ENCODE measurements around the gene TES. TPM values are rescaled to one million over a fixed set of nuclear protein-coding genes. Genes with fewer than 3 reads are reported as not detected.

Gene TES
- total RNA-seq, 3 donors from 2014 or later: 101 to 224 (median 106) TPM

GRCh38 chr7:116165717-116166116 is 44.6 kb upstream of the TES start:
- peaks cover 8% of the 10 kb centered on the region for H3K4me1 ChIP-seq (ENCODE audit: low read depth)
- DNase-seq (no peak), ATAC-seq (peak; percentile 52)
- no peaks in the 10 kb centered on the region for H3K36me3 ChIP-seq (ENCODE audit: low read depth)
- H3K4me3 ChIP-seq: no peak overlapping the region
- no peaks in the 10 kb centered on the region for H3K9me3 ChIP-seq
- no peak for TF ChIP-seq CTCF (IDR thresholded peaks at IDR 0.05)
- intact Hi-C loops (cut with DNase I, micrococcal nuclease): loop anchor here in 1 of 2 donors (5.0 kb wide), 1 partner anchor 647 kb away; no protein-coding TSS in a partner anchor

- H3K9me3 ChIP-seq: no peaks in the 10 kb centered on the region
- no peak for ATAC-seq
- intact Hi-C loops (cut with DNase I, micrococcal nuclease): loop anchor here in 1 of 2 donors (5.0 kb wide), 1 partner anchor 646 kb away; no protein-coding TSS in a partner anchor
- TF ChIP-seq CTCF (IDR thresholded peaks at IDR 0.05): no peak
- no peak for DNase-seq
- H3K36me3 ChIP-seq (ENCODE audit: low read depth): no peaks in the 10 kb centered on the region
- no peak overlapping the region for H3K4me3 ChIP-seq
- peaks cover 8% of the 10 kb centered on the region for H3K4me1 ChIP-seq (ENCODE audit: low read depth)
These were observed 44.2 kb upstream of the TES start for GRCh38 chr7:116166156-116166555.

GRCh38 chr7:116167177-116167576 is 43.2 kb upstream of the TES start:
- DNase-seq (no peak), ATAC-seq (peak; percentile 26)
- H3K4me3 ChIP-seq: no peak overlapping the region
- intact Hi-C loops (cut with DNase I, micrococcal nuclease): loop anchor here in 1 of 2 donors (5.0 kb wide), 1 partner anchor 645 kb away; no protein-coding TSS in a partner anchor
- H3K9me3 ChIP-seq: no peaks in the 10 kb centered on the region
- H3K4me1 ChIP-seq (ENCODE audit: low read depth): peaks cover 8% of the 10 kb centered on the region
- H3K36me3 ChIP-seq (ENCODE audit: low read depth): no peaks in the 10 kb centered on the region
- TF ChIP-seq CTCF (IDR thresholded peaks at IDR 0.05): no peak

- Histone ChIP-seq H3K9me3 (no peaks in the 10 kb centered on the region), H3K36me3 (ENCODE audit: low read depth) (no peaks in the 10 kb centered on the region), H3K4me3 (no peak overlapping the region), H3K4me1 (ENCODE audit: low read depth) (peaks cover 8% of the 10 kb centered on the region)
- DNase-seq (no peak), ATAC-seq (peak; percentile 83)
- intact Hi-C loops (cut with DNase I, micrococcal nuclease): loop anchor here in 1 of 2 donors (5.0 kb wide), 1 partner anchor 643 kb away; no protein-coding TSS in a partner anchor
- TF ChIP-seq CTCF (IDR thresholded peaks at IDR 0.05): no peak
These were observed 41.3 kb upstream of the TES start for GRCh38 chr7:116169060-116169459.

- intact Hi-C loops (cut with DNase I, micrococcal nuclease): loop anchor here (5.0 to 10.0 kb wide), 4 partner anchors 65 to 637 kb away; no protein-coding TSS in a partner anchor
These were observed 40.2 kb upstream of the TES start for GRCh38 chr7:116170180-116170579.

More at GRCh38 chr7:116170180-116170579, 40.2 kb upstream of the TES start:
- ATAC-seq (no peak), DNase-seq (no peak)
- no peak for TF ChIP-seq CTCF (IDR thresholded peaks at IDR 0.05)
- H3K36me3 ChIP-seq (ENCODE audit: low read depth): no peaks in the 10 kb centered on the region
- H3K4me1 ChIP-seq (ENCODE audit: low read depth): peaks cover 8% of the 10 kb centered on the region
- no peaks in the 10 kb centered on the region for H3K9me3 ChIP-seq
- H3K4me3 ChIP-seq: no peak overlapping the region

Data from mucosa of descending colon (tissue), 3 donors.